ENCODE results near the gene PPP1R12A. TPM values are rescaled to one million over a fixed set of nuclear protein-coding genes. Genes with fewer than 3 reads are reported as not detected.

PPP1R12A gene
- total and polyA plus RNA-seq, 5 donors from 2014 or later, result 91.8 to 153 (median 106) TPM

GRCh38 chr12:79934281-79935020 is 446 bp downstream of the PPP1R12A start:
- Histone ChIP-seq H3K36me3 (ENCODE audit: control insufficient read depth, insufficient read depth, low read length) (no peaks in the 10 kb centered on the region), H3K4me1 (ENCODE audit: control insufficient read depth, insufficient read depth, low read length, poor library complexity, severe bottlenecking) (peaks cover 35% of the 10 kb centered on the region), H3K27ac (ENCODE audit: insufficient read depth, low read length, poor library complexity, severe bottlenecking) (peak overlapping the region; percentile 93), H3K4me3 (ENCODE audit: low read depth, low read length) (peak overlapping the region; percentile 92), H3K9me3 (ENCODE audit: control insufficient read depth in 2 of 2, low read length in 2 of 2) (no peaks in the 10 kb centered on the region), H3K27me3 (ENCODE audit: control insufficient read depth, insufficient read depth, low read length) (no peaks in the 10 kb centered on the region)
- Mint-ChIP-seq H3K4me1 (peaks cover 28 to 57% (median 34%) of the 10 kb centered on the region in 4 donors), H3K4me3 (peak overlapping the region; percentile 93 to 100 (median 96)), H3K27me3 (no peaks in the 10 kb centered on the region), H3K27ac (peak overlapping the region; percentile 93 to 99 (median 98)), H3K9me3 (no peaks in the 10 kb centered on the region), H3K36me3 (no peaks in the 10 kb centered on the region)
- DNase-seq (peak; percentile 34 to 62 (median 39)), ATAC-seq (ENCODE audit: low read depth in 2 of 2) (peak; percentile 7 to 10)

- peak overlapping the region; percentile 93 to 100 (median 96) for H3K4me3 Mint-ChIP-seq
- DNase-seq, result peak in 1 of 3 donors; percentile 68
- Histone ChIP-seq H3K36me3 (ENCODE audit: control insufficient read depth, insufficient read depth, low read length) (no peaks in the 10 kb centered on the region), H3K9me3 (ENCODE audit: control insufficient read depth in 2 of 2, low read length in 2 of 2) (no peaks in the 10 kb centered on the region), H3K4me1 (ENCODE audit: control insufficient read depth, insufficient read depth, low read length, poor library complexity, severe bottlenecking) (peaks cover 41% of the 10 kb centered on the region), H3K4me3 (ENCODE audit: low read depth, low read length) (peak overlapping the region; percentile 92), H3K27ac (ENCODE audit: insufficient read depth, low read length, poor library complexity, severe bottlenecking) (peak overlapping the region; percentile 93), H3K27me3 (ENCODE audit: control insufficient read depth, insufficient read depth, low read length) (no peaks in the 10 kb centered on the region)
- no peaks in the 10 kb centered on the region for H3K9me3 Mint-ChIP-seq
- H3K4me1 Mint-ChIP-seq, result peaks cover 32 to 64% (median 39%) of the 10 kb centered on the region in 4 donors
- H3K36me3 Mint-ChIP-seq, result no peaks in the 10 kb centered on the region
- peak overlapping the region; percentile 93 to 99 (median 98) for H3K27ac Mint-ChIP-seq
- ATAC-seq (ENCODE audit: low read depth in 2 of 2), result peak; percentile 7 to 10
- no peaks in the 10 kb centered on the region for H3K27me3 Mint-ChIP-seq
These were observed 1.2 kb downstream of the PPP1R12A start for GRCh38 chr12:79933532-79934264.

- Mint-ChIP-seq H3K27me3 (no peaks in the 10 kb centered on the region), H3K4me1 (peaks cover 39 to 70% (median 44%) of the 10 kb centered on the region in 4 donors), H3K4me3 (peak overlapping the region; percentile 93 to 100 (median 96)), H3K27ac (peak overlapping the region; percentile 53 to 98 (median 93)), H3K36me3 (no peaks in the 10 kb centered on the region), H3K9me3 (no peaks in the 10 kb centered on the region)
- H3K27me3 ChIP-seq (ENCODE audit: control insufficient read depth, insufficient read depth, low read length), result no peaks in the 10 kb centered on the region
- no peaks in the 10 kb centered on the region for H3K9me3 ChIP-seq (ENCODE audit: control insufficient read depth in 2 of 2, low read length in 2 of 2)
- peak overlapping the region; percentile 31 for H3K27ac ChIP-seq (ENCODE audit: insufficient read depth, low read length, poor library complexity, severe bottlenecking)
- DNase-seq, result no peak
- H3K4me3 ChIP-seq (ENCODE audit: low read depth, low read length), result peak overlapping the region; percentile 92
- H3K36me3 ChIP-seq (ENCODE audit: control insufficient read depth, insufficient read depth, low read length), result no peaks in the 10 kb centered on the region
- peaks cover 48% of the 10 kb centered on the region for H3K4me1 ChIP-seq (ENCODE audit: control insufficient read depth, insufficient read depth, low read length, poor library complexity, severe bottlenecking)
- no peak for ATAC-seq (ENCODE audit: low read depth in 2 of 2)
These were observed 1.9 kb downstream of the PPP1R12A start for GRCh38 chr12:79933043-79933442.

GRCh38 chr12:79932357-79932756 is 2.5 kb downstream of the PPP1R12A start:
- Histone ChIP-seq H3K27me3 (ENCODE audit: control insufficient read depth, insufficient read depth, low read length) (no peaks in the 10 kb centered on the region), H3K9me3 (ENCODE audit: control insufficient read depth in 2 of 2, low read length in 2 of 2) (no peaks in the 10 kb centered on the region), H3K27ac (ENCODE audit: insufficient read depth, low read length, poor library complexity, severe bottlenecking) (peak overlapping the region; percentile 31), H3K4me3 (ENCODE audit: low read depth, low read length) (peak overlapping the region; percentile 92), H3K4me1 (ENCODE audit: control insufficient read depth, insufficient read depth, low read length, poor library complexity, severe bottlenecking) (peaks cover 55% of the 10 kb centered on the region), H3K36me3 (ENCODE audit: control insufficient read depth, insufficient read depth, low read length) (no peaks in the 10 kb centered on the region)
- no peak for ATAC-seq (ENCODE audit: low read depth in 2 of 2)
- no peaks in the 10 kb centered on the region for H3K9me3 Mint-ChIP-seq
- no peaks in the 10 kb centered on the region for H3K27me3 Mint-ChIP-seq
- peaks cover 44 to 76% (median 51%) of the 10 kb centered on the region in 4 donors for H3K4me1 Mint-ChIP-seq
- peak overlapping the region; percentile 93 to 100 (median 96) for H3K4me3 Mint-ChIP-seq
- no peak for DNase-seq
- H3K36me3 Mint-ChIP-seq, result no peaks in the 10 kb centered on the region
- H3K27ac Mint-ChIP-seq, result peak overlapping the region in 1 of 3 donors; percentile 93

- Mint-ChIP-seq H3K9me3 (no peaks in the 10 kb centered on the region), H3K27ac (peak overlapping the region in 1 of 3 donors; percentile 76), H3K36me3 (no peaks in the 10 kb centered on the region), H3K4me3 (peak overlapping the region in 3 of 4 donors; percentile 28 to 60 (median 29)), H3K4me1 (peaks cover 44 to 85% (median 63%) of the 10 kb centered on the region in 4 donors), H3K27me3 (no peaks in the 10 kb centered on the region)
- Histone ChIP-seq H3K36me3 (ENCODE audit: control insufficient read depth, insufficient read depth, low read length) (no peaks in the 10 kb centered on the region), H3K27me3 (ENCODE audit: control insufficient read depth, insufficient read depth, low read length) (no peaks in the 10 kb centered on the region), H3K27ac (ENCODE audit: insufficient read depth, low read length, poor library complexity, severe bottlenecking) (peak overlapping the region; percentile 68), H3K4me1 (ENCODE audit: control insufficient read depth, insufficient read depth, low read length, poor library complexity, severe bottlenecking) (peaks cover 69% of the 10 kb centered on the region), H3K9me3 (ENCODE audit: control insufficient read depth in 2 of 2, low read length in 2 of 2) (no peaks in the 10 kb centered on the region), H3K4me3 (ENCODE audit: low read depth, low read length) (peak overlapping the region; percentile 52)
- DNase-seq (no peak), ATAC-seq (ENCODE audit: low read depth in 2 of 2) (no peak)
These were observed 5.8 kb downstream of the PPP1R12A start for GRCh38 chr12:79929065-79929464.

GRCh38 chr12:79927772-79928474 is 7.0 kb downstream of the PPP1R12A start:
- Histone ChIP-seq H3K9me3 (ENCODE audit: control insufficient read depth in 2 of 2, low read length in 2 of 2) (no peaks in the 10 kb centered on the region), H3K36me3 (ENCODE audit: control insufficient read depth, insufficient read depth, low read length) (no peaks in the 10 kb centered on the region), H3K4me1 (ENCODE audit: control insufficient read depth, insufficient read depth, low read length, poor library complexity, severe bottlenecking) (peaks cover 69% of the 10 kb centered on the region), H3K27me3 (ENCODE audit: control insufficient read depth, insufficient read depth, low read length) (no peaks in the 10 kb centered on the region), H3K4me3 (ENCODE audit: low read depth, low read length) (peak overlapping the region; percentile 52), H3K27ac (ENCODE audit: insufficient read depth, low read length, poor library complexity, severe bottlenecking) (peak overlapping the region; percentile 68)
- H3K27ac Mint-ChIP-seq, result peak overlapping the region; percentile 66 to 80 (median 68)
- peaks cover 40 to 76% (median 59%) of the 10 kb centered on the region in 4 donors for H3K4me1 Mint-ChIP-seq
- H3K36me3 Mint-ChIP-seq, result no peaks in the 10 kb centered on the region
- H3K9me3 Mint-ChIP-seq, result no peaks in the 10 kb centered on the region
- H3K4me3 Mint-ChIP-seq, result peak overlapping the region; percentile 49 to 87 (median 56)
- peak; percentile 97 to 99 for ATAC-seq (ENCODE audit: low read depth in 2 of 2)
- DNase-seq, result peak; percentile 34 to 83 (median 65)
- no peaks in the 10 kb centered on the region for H3K27me3 Mint-ChIP-seq

GRCh38 chr12:79926951-79927350 is 7.9 kb downstream of the PPP1R12A start:
- no peaks in the 10 kb centered on the region for H3K27me3 ChIP-seq (ENCODE audit: control insufficient read depth, insufficient read depth, low read length)
- peak overlapping the region; percentile 52 for H3K4me3 ChIP-seq (ENCODE audit: low read depth, low read length)
- peak overlapping the region; percentile 24 for H3K27ac ChIP-seq (ENCODE audit: insufficient read depth, low read length, poor library complexity, severe bottlenecking)
- Mint-ChIP-seq H3K27me3 (no peaks in the 10 kb centered on the region), H3K9me3 (no peaks in the 10 kb centered on the region), H3K27ac (peak overlapping the region in 1 of 3 donors; percentile 80), H3K4me3 (peak overlapping the region in 2 of 4 donors; percentile 41 to 60), H3K36me3 (peaks cover 4% of the 10 kb centered on the region), H3K4me1 (peaks cover 40 to 75% (median 57%) of the 10 kb centered on the region in 4 donors)
- DNase-seq, result no peak
- H3K4me1 ChIP-seq (ENCODE audit: control insufficient read depth, insufficient read depth, low read length, poor library complexity, severe bottlenecking), result peaks cover 60% of the 10 kb centered on the region
- no peaks in the 10 kb centered on the region for H3K36me3 ChIP-seq (ENCODE audit: control insufficient read depth, insufficient read depth, low read length)
- no peak for ATAC-seq (ENCODE audit: low read depth in 2 of 2)
- no peaks in the 10 kb centered on the region for H3K9me3 ChIP-seq (ENCODE audit: control insufficient read depth in 2 of 2, low read length in 2 of 2)

Data from CD4-positive, CD25-positive, alpha-beta regulatory T cell (primary cell).